ENCODE results near the gene QRICH1. TPM values are rescaled to one million over a fixed set of nuclear protein-coding genes. Genes with fewer than 3 reads are reported as not detected.
A peak's percentile ranks its signal among the peaks of the same experiment; 100 is the strongest.

QRICH1 gene, protein sequence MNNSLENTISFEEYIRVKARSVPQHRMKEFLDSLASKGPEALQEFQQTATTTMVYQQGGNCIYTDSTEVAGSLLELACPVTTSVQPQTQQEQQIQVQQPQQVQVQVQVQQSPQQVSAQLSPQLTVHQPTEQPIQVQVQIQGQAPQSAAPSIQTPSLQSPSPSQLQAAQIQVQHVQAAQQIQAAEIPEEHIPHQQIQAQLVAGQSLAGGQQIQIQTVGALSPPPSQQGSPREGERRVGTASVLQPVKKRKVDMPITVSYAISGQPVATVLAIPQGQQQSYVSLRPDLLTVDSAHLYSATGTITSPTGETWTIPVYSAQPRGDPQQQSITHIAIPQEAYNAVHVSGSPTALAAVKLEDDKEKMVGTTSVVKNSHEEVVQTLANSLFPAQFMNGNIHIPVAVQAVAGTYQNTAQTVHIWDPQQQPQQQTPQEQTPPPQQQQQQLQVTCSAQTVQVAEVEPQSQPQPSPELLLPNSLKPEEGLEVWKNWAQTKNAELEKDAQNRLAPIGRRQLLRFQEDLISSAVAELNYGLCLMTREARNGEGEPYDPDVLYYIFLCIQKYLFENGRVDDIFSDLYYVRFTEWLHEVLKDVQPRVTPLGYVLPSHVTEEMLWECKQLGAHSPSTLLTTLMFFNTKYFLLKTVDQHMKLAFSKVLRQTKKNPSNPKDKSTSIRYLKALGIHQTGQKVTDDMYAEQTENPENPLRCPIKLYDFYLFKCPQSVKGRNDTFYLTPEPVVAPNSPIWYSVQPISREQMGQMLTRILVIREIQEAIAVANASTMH
- 151 and 167 TPM in 2 replicates for total RNA-seq (2021)
- long read RNA-seq, transcript QRICH1-202 (10 exons, 3,549 nt): major isoform, 73 of 217 reads
- long read RNA-seq, transcript QRICH1-201 (11 exons, 3,083 nt): minor isoform, 38 of 217 reads
- long read RNA-seq, partial matches to known transcripts: 67 of 217 reads
- long read RNA-seq, other reads (novel, unspliced or antisense): 36 of 217 reads

DNA sequence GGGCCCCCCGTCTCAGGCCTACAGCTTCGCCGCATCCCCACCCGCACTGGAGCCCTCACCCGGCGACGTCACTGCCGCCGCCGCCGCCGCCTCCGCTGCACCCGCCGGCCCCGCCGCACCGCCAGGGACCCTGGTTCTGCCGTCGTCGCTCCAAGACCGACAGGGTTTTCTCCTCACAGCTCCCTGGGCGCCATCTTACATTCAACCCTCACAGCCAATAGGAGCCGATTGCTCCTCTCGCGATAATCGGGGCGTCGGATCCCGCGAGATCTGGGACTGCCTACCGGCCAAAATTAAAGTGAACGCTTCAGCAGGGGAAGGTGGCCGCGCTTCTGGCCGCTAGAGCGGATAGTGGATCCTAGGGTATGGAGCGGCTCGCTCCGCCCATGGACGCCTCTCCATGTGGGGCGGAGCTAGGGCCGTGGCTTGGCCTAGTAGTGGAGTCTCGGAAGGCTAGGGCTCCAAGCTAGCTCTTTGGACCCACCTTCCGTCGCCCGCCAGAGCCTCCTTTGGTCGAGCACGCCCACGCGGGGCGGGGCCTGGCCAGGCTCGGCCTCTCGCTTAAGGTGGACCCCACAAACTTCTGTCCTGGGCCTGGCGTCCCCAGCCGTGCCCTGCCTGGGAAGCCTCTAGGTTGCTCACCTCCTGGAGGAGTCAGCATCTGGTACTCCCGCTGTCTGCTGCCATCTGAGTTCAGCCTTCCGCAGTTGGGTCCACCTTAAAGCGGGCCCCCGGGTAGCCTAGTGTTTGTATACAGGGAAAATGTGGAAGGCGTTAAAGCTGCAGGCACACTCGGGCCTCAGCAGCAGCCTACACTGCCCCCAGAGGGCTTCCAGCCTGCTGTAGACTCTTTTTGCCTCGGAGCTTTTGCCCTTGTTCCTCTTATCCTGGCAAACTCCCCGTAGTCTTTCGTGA lies at the start of gene QRICH1:
Gene QRICH1, minus strand, starts transcription at position 219 of the 915 bp plus-strand sequence. CDS start 17,054 bp downstream, outside the sequence.
- Histone ChIP-seq H3K9me3 (ENCODE audit: control insufficient read depth, low read depth, low read length) (no peaks in the 10 kb centered on the region), H3K4ac (ENCODE audit: low read depth, low read length) (no peak within 1 kb of the TSS; the same call in 1 of the 2 replicates), H3T11ph (ENCODE audit: low read length) (no peak within 1 kb of the TSS), H2AK5ac (ENCODE audit: insufficient read length, low read length) (no peak within 1 kb of the TSS), H2BK5ac (ENCODE audit: insufficient read length, low read length) (peak within 1 kb of the TSS; percentile 43), H3K23ac (ENCODE audit: insufficient read length, low read depth, low read length) (no peak within 1 kb of the TSS), H3K9ac (ENCODE audit: extremely low read depth, insufficient read length, low read length) (peak within 1 kb of the TSS; percentile 90), H3K79me2 (ENCODE audit: insufficient read depth, low read length) (peaks cover 29% of the 10 kb centered on the region), H3K18ac (ENCODE audit: insufficient read length, low read depth, low read length) (peak within 1 kb of the TSS; percentile 69), H3K4me2 (ENCODE audit: insufficient read depth, insufficient read length, low read length) (peak within 1 kb of the TSS; percentile 85), H2AFZ (ENCODE audit: low read length) (no peak within 1 kb of the TSS), H3K56ac (ENCODE audit: insufficient read length, low read depth, low read length) (no peak within 1 kb of the TSS), H3K14ac (ENCODE audit: insufficient read depth, low read length) (peak within 1 kb of the TSS; percentile 91), H4K20me1 (ENCODE audit: control insufficient read depth, insufficient read depth, insufficient read length) (no peaks in the 10 kb centered on the region), H4K5ac (ENCODE audit: insufficient read length, low read depth, low read length) (no peak within 1 kb of the TSS), H3K23me2 (ENCODE audit: insufficient read length, low read depth, low read length, poor library complexity, severe bottlenecking) (peaks cover 7% of the 10 kb centered on the region), H2BK15ac (ENCODE audit: low read depth, low read length) (no peak within 1 kb of the TSS), H2BK120ac (ENCODE audit: low read depth, low read length, poor library complexity, severe bottlenecking) (no peak within 1 kb of the TSS), H3K27ac (ENCODE audit: insufficient read length, low read depth, low read length) (peak within 1 kb of the TSS; percentile 79), H4K8ac (replicated peaks; ENCODE audit: insufficient read length, low read depth, low read length) (no peak within 1 kb of the TSS), H3K27me3 (ENCODE audit: insufficient read depth, low read length) (no peaks in the 10 kb centered on the region), H3K4me1 (ENCODE audit: insufficient read depth, low read length) (peaks cover 2% of the 10 kb centered on the region; the same call in 1 of the 2 replicates), H4K91ac (ENCODE audit: insufficient read length, low read depth, low read length) (no peak within 1 kb of the TSS), H3K79me1 (ENCODE audit: insufficient read depth, low read depth, low read length, poor library complexity, severe bottlenecking) (no peaks in the 10 kb centered on the region), H2BK20ac (ENCODE audit: low read depth, low read length, poor library complexity, severe bottlenecking) (no peak within 1 kb of the TSS), H2BK12ac (ENCODE audit: insufficient read length, low read depth, low read length) (no peak within 1 kb of the TSS)
- no peaks in the 10 kb centered on the region for H3K27me3 Mint-ChIP-seq (ENCODE audit: low read depth)
- H3K36me3 Mint-ChIP-seq (ENCODE audit: insufficient read depth in 1 of 3, low read depth in 3 of 3): peaks cover 23 to 55% (median 48%) of the 10 kb centered on the region in 3 experiments
- TF ChIP-seq, protein P1, sequence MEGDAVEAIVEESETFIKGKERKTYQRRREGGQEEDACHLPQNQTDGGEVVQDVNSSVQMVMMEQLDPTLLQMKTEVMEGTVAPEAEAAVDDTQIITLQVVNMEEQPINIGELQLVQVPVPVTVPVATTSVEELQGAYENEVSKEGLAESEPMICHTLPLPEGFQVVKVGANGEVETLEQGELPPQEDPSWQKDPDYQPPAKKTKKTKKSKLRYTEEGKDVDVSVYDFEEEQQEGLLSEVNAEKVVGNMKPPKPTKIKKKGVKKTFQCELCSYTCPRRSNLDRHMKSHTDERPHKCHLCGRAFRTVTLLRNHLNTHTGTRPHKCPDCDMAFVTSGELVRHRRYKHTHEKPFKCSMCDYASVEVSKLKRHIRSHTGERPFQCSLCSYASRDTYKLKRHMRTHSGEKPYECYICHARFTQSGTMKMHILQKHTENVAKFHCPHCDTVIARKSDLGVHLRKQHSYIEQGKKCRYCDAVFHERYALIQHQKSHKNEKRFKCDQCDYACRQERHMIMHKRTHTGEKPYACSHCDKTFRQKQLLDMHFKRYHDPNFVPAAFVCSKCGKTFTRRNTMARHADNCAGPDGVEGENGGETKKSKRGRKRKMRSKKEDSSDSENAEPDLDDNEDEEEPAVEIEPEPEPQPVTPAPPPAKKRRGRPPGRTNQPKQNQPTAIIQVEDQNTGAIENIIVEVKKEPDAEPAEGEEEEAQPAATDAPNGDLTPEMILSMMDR (conservative IDR thresholded peaks at IDR 0.05): peak; percentile 67
- H3K4me3 Mint-ChIP-seq: peak within 1 kb of the TSS; percentile 89 to 95
- WGBS (ENCODE audit: extremely low coverage, insufficient read length, low lambda C conversion rate): no CpG with 5 or more reads among the region's 65 CpGs
- no peaks in the 10 kb centered on the region for H3K9me3 Mint-ChIP-seq
- H3K4me1 Mint-ChIP-seq: peaks cover 9 to 19% of the 10 kb centered on the region in 2 experiments
- peak; percentile 97 for DNase-seq
- H3K27ac Mint-ChIP-seq: peak within 1 kb of the TSS; percentile 99
